ENCODE data around the gene ABCD2. TPM values are rescaled to one million over a fixed set of nuclear protein-coding genes. Genes with fewer than 3 reads are reported as not detected.

Gene ABCD2
- total and polyA plus RNA-seq, 2 of the 4 experiments (the other 2 are of a cell fraction): not detected

- H3K14ac ChIP-seq (replicated peaks; ENCODE audit: low read depth, low read length): no peak overlapping the region
- no peak overlapping the region for H4K91ac ChIP-seq (ENCODE audit: insufficient read depth, low read depth, low read length)
- ChIA-PET CTCF (no interaction called here), POLR2A (ENCODE audit: unreplicated experiment) (no interaction called here)
- no peak overlapping the region for H2BK5ac ChIP-seq (ENCODE audit: low read depth, low read length, poor library complexity, severe bottlenecking)
- DNase-seq (no peak), ATAC-seq (ENCODE audit: low read depth) (no peak)
- no peak overlapping the region for H2AK9ac ChIP-seq (replicated peaks; ENCODE audit: low read depth, low read length, poor library complexity)
- no peaks in the 10 kb centered on the region for H3K4me1 ChIP-seq (ENCODE audit: control insufficient read depth, insufficient read depth, low read length)
- no peak overlapping the region for H2BK20ac ChIP-seq (ENCODE audit: low read depth, low read length)
- no peak overlapping the region for H3K18ac ChIP-seq (ENCODE audit: low read depth, low read length)
- H3K36me3 ChIP-seq (ENCODE audit: control insufficient read depth, insufficient read depth, low read length): no peaks in the 10 kb centered on the region
- no peaks in the 10 kb centered on the region for H3K9me3 ChIP-seq (ENCODE audit: control insufficient read depth, insufficient read depth, low read length)
- H2BK15ac ChIP-seq (ENCODE audit: low read depth, low read length): no peak overlapping the region
- intact Hi-C loops (cut with micrococcal nuclease) (no loop called here), dilution Hi-C loops (cut with HindIII; ENCODE audit: low sequenced_read_pairs, unreplicated experiment) (no loop called here), in situ Hi-C loops (cut with MboI; ENCODE audit: low sequenced_read_pairs) (no loop called here)
- H3K23ac ChIP-seq (ENCODE audit: low read depth, low read length): no peak overlapping the region
- H4K20me1 ChIP-seq (ENCODE audit: insufficient read depth, low read length): no peaks in the 10 kb centered on the region
- no peak overlapping the region for H3K9ac ChIP-seq (ENCODE audit: low read depth, low read length)
- no peak overlapping the region for H3K4me2 ChIP-seq (ENCODE audit: low read depth, low read length)
- no peak overlapping the region for H3K4me3 ChIP-seq (ENCODE audit: insufficient read depth, low read depth, low read length)
- H3K27me3 ChIP-seq (ENCODE audit: control insufficient read depth, insufficient read depth, low read length): no peaks in the 10 kb centered on the region
- no peak overlapping the region for H2AK5ac ChIP-seq (ENCODE audit: low read depth, low read length)
- H2BK120ac ChIP-seq (ENCODE audit: low read depth, low read length): no peak overlapping the region
- TF ChIP-seq MXI1 (IDR thresholded peaks at IDR 0.05; ENCODE audit: borderline replicate concordance, low read depth, low read length) (no peak), MAZ (IDR thresholded peaks at IDR 0.05; ENCODE audit: borderline replicate concordance, low read depth, low read length) (no peak), BHLHE40 (IDR thresholded peaks at IDR 0.05; ENCODE audit: low read depth, low read length) (no peak), NFE2L2 (IDR thresholded peaks at IDR 0.05; ENCODE audit: low read depth, low read length) (no peak), ELK1 (IDR thresholded peaks at IDR 0.05; ENCODE audit: borderline replicate concordance, low read depth, low read length) (no peak), MAFK (IDR thresholded peaks at IDR 0.05; ENCODE audit: low read depth, low read length) (no peak), POLR2A (IDR thresholded peaks at IDR 0.05; ENCODE audit: low read depth, low read length) (no peak), RAD21 (IDR thresholded peaks at IDR 0.05; ENCODE audit: low read length) (no peak), SMC3 (IDR thresholded peaks at IDR 0.05; ENCODE audit: low read depth, low read length) (no peak), RCOR1 (IDR thresholded peaks at IDR 0.05; ENCODE audit: insufficient replicate concordance, low read length) (no peak), USF2 (IDR thresholded peaks at IDR 0.05; ENCODE audit: low read depth, low read length) (no peak), FOS (IDR thresholded peaks at IDR 0.05; ENCODE audit: low read depth, low read length) (no peak)
- no TSS peak for BruUV-seq (replicated peaks)
- no peak overlapping the region for H3K4ac ChIP-seq (ENCODE audit: low read depth, low read length)
- H4K8ac ChIP-seq (ENCODE audit: low read depth in 2 of 2, low read length in 2 of 2): no peak overlapping the region
- no peaks in the 10 kb centered on the region for H3K9me1 ChIP-seq (ENCODE audit: insufficient read depth, low read length)
- H4K5ac ChIP-seq (ENCODE audit: low read depth, low read length): no peak overlapping the region
- H3K79me1 ChIP-seq (ENCODE audit: low read depth in 1 of 2, low read length in 2 of 2): no peaks in the 10 kb centered on the region
- WGBS, 2 experiments (ENCODE audit: extremely low coverage in 2 of 2, insufficient read length in 1 of 2): no CpG with 5 or more reads among the region's 4 CpGs
- no peak overlapping the region for H3K56ac ChIP-seq (ENCODE audit: extremely low read depth, insufficient read depth, low read length)
- H2AFZ ChIP-seq (replicated peaks; ENCODE audit: low read length, poor library complexity): no peak overlapping the region
- H3K27ac ChIP-seq (ENCODE audit: insufficient read depth, low read length): no peak overlapping the region
Observed at GRCh38 chr12:39574785-39575497, 44.7 kb downstream of the ABCD2 start.
